ENCODE data around the gene UCP2.

- TF ChIP-seq CTCF (IDR thresholded peaks at IDR 0.05; ENCODE audit: low read depth, low read length), result no peak
- TF ChIP-seq POLR2A (IDR thresholded peaks at IDR 0.05; ENCODE audit: extremely low read depth, insufficient read length), result no peak
Observed at GRCh38 chr11:74021998-74022397, 39.4 kb upstream of the UCP2 start.

Data from NB4 (cell line).